Ramos (cell line): ENCODE data around the gene SERPINA3.
"Not testable (repeated sequence)": the region's sequence is repeated elsewhere in the genome, so short reads cannot be mapped to it uniquely, and the experiment has no call there.

Experiments
- in situ Hi-C: fragments of 300-500 bp; cut with MboI; formaldehyde crosslinking; loops from one replicate; pipeline ENCODE4 v1.14.3; 2022; ENCODE audit warnings: low sequenced_read_pairs; ENCODE audit not compliant: unreplicated experiment

The SERPINA3 gene

DNA sequence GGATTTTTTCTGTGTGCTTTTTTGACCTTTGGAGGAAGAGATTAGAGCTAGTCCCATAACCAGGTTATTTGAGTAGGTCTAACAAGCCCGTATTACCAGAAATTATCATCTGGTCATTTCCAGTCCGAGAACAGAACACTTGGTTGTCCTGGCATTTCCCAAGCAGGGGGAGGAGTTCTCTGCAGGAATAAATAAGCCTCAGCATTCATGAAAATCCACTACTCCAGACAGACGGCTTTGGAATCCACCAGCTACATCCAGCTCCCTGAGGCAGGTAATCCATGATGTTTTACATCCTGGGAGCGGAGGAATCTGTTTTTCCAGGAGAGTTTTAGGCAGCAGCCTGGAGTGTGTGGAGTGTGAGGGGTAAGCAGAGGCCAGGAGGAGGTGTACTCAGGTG lies at the start of gene SERPINA3:
TSS of gene SERPINA3 (plus strand) at position 218 of the 400 bp plus-strand sequence. CDS start 2,051 bp downstream, outside the sequence.
- in situ Hi-C loops: no loop called here

DNA sequence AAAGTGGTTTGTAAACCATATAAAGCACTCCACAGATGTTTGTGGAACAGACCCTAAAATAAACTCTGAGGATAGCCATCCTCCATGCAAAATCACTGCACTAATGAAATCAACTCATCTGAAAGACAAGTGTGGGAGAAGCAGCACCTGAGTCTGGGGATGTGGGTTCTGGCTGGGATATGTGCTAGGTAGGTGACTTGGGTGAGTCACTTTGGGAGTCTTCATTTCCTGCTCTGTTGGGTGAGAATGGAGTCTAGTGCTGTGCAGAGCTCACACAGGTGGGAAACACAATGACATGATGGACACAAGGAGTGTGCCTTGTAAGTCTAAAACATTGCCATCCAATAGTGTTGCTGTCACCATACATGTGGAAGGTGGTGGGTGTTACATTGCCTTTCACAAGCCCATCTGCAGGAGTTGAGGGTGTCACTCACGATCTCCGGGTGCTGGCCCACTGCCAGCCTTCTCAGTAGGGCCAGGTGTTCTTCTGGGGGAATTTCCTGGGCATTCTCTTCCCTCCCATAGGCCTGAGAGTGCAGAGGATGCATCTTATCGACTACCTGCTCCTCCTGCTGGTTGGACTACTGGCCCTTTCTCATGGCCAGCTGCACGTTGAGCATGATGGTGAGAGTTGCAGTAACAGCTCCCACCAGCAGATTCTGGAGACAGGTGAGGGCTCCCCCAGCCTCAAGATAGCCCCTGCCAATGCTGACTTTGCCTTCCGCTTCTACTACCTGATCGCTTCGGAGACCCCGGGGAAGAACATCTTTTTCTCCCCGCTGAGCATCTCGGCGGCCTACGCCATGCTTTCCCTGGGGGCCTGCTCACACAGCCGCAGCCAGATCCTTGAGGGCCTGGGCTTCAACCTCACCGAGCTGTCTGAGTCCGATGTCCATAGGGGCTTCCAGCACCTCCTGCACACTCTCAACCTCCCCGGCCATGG lies 49.0 kb upstream of the SERPINA3 start:
- in situ Hi-C loops: no loop called here

DNA sequence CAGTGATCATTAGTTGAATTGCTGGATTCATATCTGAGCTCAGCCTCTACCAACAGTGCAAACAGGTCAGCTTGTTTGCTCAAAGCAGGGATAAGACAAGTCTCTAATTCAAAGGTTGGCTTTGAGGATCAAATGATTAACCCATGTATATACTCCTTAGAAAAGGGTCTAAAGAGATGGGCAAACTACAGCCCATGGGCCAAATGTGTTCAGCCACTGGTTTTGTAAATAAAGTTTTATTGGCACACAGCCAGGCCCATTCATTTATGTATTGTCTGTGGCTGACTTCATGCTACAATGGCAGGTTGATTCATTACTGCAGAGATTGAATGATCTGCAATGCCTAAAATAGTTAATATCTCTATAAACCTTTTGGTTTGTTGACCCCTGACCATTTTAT lies 47.8 kb upstream of the SERPINA3 start:
- in situ Hi-C loops: no loop called here

GRCh38 chr14:94568186-94568585 lies 44.0 kb upstream of the SERPINA3 start:
- in situ Hi-C loops: no loop called here

DNA sequence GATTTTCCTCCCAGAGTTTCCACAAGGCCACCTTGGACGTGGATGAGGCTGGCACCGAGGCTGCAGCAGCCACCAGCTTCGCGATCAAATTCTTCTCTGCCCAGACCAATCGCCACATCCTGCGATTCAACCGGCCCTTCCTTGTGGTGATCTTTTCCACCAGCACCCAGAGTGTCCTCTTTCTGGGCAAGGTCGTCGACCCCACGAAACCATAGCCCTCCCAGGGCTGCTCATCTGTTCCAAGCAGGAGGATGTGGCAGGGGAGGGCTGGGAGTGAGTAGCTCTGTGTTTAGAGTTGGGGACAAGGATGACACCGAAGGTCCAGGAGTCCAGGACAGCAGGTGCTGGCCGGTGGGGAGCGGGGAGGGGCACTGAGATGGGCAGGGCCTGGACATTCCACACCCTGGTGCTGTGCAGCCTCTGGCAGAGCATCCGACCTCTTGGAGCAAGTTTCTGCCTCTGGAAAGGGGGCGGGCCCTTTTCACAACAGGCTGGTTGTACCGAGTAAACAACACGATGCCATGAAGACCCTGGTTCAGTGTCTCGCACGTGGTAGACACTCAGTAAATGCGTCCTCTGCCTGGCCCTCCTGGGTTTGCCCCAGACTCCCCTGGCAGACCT lies 42.7 kb upstream of the SERPINA3 start:
- in situ Hi-C loops: no loop called here

GRCh38 chr14:94570002-94570400 lies 42.2 kb upstream of the SERPINA3 start:
- in situ Hi-C loops: no loop called here

- in situ Hi-C loops: no loop called here
These were observed 41.8 kb upstream of the SERPINA3 start for GRCh38 chr14:94570440-94570839.

DNA sequence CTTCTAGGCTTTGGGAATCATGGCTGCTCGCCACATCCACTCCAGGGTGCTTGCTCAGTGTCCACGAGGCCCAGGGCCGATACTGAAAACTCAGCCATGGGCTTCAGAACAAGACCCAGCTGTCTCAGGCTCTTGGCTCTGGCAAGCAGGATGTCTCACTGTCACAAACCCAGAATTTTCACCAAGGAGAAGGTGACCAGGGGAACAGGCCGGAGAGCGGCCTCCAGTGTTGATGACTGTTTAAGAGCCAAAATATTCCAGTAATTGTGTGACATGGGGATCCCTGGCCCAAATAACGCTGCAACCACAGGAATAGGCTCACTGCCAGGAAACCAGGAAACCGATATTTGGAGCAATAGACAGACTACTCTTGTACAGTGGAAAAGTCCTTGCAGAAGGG lies 40.8 kb upstream of the SERPINA3 start:
- in situ Hi-C loops: no loop called here

- in situ Hi-C loops: no loop called here
These were observed 40.2 kb upstream of the SERPINA3 start for GRCh38 chr14:94571950-94572349.

DNA sequence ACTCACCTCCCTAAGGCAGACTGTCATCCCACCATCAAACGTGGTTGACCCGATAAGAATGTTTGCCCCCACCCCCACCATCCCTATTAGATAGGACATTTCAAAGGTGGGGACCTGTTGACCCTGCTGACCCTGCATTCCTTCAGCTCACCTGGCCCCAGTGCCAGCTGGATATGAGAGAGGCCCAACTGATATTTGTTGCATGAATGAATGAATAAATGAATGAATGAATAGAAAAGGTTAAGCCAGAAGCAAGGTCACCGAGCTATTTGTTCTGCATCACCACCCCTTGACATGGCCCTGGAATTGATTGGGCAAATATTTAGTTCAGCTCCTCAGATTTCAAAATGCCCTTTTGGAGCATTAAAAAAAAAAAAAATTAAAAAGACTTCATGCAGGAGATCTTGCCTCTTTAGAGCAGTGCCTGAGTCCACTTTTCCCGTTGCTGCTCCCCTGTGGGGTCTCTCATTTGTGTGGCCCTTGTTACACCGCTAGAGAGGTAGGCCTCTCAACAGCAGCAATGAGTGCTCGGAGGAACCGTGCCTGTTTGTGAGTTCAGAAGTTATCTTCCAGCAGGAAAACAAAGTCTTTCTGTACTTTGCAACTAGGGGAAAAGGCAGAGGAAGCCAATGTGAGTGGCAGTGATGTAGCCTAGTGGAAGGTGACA lies 39.4 kb upstream of the SERPINA3 start:
- in situ Hi-C loops: no loop called here

DNA sequence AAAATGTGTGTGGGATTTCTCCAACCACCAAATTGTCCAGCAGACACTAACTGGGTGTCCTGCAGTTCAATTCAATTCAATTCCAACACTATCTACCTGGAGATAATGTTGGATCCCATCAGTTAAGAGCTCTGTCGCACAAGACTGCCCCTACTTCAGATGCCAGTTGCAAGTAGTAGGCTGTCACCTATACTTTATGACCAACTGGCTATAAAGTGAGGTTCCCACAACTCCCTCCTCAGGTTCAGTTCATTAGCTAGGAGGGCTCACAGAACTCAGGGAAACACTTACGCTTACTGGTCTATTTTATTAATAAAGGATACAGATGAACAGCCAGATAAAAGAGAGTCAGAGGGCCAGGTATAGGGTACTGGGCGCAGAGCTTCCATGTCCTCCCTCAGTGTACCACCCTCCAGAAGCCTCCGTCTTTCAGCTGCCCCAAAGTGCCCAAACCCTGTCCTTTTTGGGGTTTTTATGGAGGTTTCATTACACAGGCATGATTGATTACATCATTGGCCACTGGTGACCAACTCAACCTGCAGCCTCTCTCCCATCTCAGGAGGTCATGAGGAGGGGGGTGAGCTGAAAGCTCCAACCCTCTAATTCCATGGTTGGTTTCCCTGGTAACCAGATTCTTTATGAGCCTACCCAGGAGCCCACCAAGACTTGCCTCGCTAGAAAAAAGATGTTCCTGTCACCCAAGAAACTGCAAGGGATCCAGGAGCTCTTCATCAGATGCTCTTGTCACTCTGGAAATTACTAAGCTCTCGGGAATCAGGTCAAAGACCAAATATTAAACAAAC lies 38.5 kb upstream of the SERPINA3 start:
- in situ Hi-C loops: no loop called here

- in situ Hi-C loops: no loop called here
These were observed 37.9 kb upstream of the SERPINA3 start for GRCh38 chr14:94574336-94574735.

DNA sequence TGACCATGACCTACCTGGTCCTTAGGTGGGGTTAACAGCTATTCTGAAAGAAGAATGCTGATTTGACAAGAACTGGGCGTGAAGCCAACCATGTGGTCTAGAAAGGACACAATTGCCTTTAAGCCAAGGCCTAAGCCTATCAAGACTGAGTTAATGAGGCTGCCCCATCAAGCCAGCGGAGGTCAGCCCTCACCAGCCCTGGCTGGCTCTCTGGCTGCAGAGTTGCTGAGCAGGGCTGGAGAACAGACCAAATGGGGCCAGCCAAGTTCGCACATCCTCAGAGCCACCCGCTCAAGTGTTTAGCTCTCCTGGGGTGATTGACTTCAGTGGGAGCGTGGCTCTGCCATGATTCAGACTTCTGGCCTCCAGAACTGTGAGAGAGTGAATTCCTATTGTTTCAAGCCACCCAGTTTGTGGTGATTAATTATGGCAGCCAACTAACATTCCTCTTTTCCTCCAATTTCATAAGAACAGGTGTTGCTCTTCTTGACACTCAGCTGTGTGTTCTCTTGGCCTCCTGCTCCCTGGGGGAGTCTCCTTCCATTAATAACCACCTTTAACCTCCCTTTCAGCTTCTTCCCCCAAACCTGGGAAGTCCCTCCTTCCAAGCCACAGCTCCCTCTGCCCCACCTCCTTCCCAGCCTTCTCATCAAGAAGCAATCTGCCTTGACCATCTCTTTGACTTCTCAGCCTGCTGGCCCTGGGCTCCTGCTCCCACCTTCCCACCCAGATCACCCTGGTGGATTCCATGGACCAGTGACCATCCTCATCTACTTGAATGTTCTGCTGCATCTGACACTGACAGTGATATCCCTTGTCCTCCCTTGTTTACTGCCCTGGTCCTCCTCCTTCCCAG lies 36.2 kb upstream of the SERPINA3 start:
- in situ Hi-C loops: no loop called here

GRCh38 chr14:94577472-94577871 lies 34.7 kb upstream of the SERPINA3 start:
- in situ Hi-C loops: not testable (repeated sequence)

DNA sequence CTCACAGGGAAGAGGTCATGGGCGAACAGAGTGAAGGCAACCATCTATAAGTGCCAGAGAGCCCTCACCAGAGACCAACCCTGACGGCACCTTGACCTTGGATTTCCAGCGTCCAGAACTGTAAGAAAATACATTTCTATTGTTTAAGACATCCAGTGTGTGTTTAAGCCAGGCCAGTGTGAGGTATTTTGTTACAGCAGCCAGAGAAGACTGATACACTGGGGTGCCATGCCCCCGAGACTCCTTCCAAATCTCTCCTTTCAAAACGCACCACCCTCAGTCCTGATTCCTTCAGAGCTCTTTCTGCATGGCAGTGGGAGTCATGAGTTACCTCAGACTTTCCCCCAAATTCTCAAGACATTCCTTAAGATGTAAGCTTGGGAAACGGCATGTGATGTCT lies 33.5 kb upstream of the SERPINA3 start:
- in situ Hi-C loops: no loop called here

DNA sequence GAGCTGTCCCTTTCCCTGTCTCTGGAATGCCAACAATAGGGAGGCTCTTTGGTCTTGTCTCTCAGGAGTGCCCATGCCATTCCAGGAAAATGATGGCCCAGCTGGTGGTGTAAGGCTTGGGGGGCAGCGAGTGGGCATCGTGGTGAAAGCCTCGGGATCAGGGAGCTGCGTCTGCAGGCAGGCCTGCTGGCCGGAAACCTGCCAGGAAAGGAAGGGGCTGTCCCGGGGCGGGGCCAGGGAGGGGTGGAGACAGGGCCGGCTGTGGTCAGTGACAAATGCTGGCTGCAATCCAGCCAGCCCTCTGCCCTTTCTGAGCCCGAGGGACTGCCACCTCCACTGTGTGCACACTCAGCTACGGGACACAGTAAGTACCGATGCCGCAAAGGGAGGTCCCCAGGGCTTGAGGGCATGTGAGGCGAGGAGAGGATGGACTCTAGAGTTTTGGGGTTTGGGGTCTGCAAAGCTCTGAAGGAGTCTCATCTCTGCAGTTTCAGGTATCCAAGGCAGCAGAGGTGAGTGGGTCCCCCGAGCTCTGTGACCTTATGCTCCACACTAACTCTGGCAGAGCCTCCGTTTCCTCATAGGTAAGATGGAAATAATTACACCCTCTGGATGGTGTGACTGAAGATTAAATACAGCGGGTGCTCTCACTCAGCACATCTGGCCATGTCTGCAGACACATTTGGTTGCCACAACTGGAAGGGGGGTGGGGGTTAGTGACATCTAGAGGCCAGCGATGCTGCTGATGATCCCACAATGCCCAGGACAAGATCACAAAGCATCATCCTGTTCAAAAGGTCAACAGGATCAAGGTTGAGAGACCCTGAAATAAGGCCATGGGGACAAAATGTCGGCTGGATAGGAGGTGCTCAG lies 30.8 kb upstream of the SERPINA3 start, which contains the start of gene SERPINA5:
TSS of gene SERPINA5 (plus strand) at position 300 of the 873 bp plus-strand sequence. CDS start 5,937 bp downstream, outside the sequence.
- in situ Hi-C loops: no loop called here

DNA sequence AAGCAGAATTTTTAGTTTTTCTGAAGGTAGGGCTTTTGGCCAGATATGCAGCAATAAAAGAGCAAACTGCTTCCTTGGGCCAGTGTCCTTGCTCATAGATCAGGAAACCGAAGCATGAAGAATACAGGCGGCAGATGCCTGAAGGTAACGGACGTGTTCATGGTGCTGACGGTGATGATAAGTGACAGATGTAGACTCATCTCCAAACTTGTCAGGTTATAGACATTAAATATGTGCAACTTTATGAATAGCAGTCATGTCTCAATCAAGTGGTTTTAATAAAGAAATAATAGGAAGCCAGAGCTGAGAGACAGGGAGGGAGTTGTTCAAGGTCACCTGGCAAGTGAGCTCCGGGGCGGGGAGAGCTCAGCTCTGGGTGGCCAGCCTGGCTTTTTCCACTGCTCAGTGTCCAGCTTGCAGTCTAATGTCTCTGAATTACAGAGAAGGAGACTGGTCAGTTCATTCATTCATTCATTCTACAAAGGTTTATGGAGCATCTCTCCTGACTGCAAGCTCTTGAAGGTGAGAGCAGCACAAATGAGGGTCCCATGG lies 29.9 kb upstream of the SERPINA3 start:
- in situ Hi-C loops: no loop called here

GRCh38 chr14:94582851-94583250 lies 29.3 kb upstream of the SERPINA3 start:
- in situ Hi-C loops: no loop called here
